Left lung (tissue), 10 donors: ENCODE data around the gene RNLS. TPM values are rescaled to one million over a fixed set of nuclear protein-coding genes. Genes with fewer than 3 reads are reported as not detected.

Experiments
- ATAC-seq: fragments of 200-7000 bp; cut with Tn5 transposase; one replicate; pipeline ENCODE4 v1.9.1; 2020; ENCODE audit warnings: moderate library complexity
- DNase-seq, 4 donors: peaks; one replicate each; pipeline ENCODE4 v3.0.0-alpha.2; 2013 to 2020
- H3K27ac ChIP-seq, 2 donors: fragments of 200-600 bp; sonication (generic) in 1 of 2; one replicate each; pipeline versions ENCODE4 v1.5.0 to v1.8.0; 2020 to 2021
- H3K27me3 ChIP-seq, 2 donors: fragments of 200-600 bp; sonication (generic) in 1 of 2; one replicate each; pipeline versions ENCODE4 v1.5.0 to v1.8.0; 2020 to 2021
- H3K36me3 ChIP-seq, 2 donors: fragments of 200-600 bp; sonication (generic) in 1 of 2; one replicate each; pipeline versions ENCODE4 v1.5.0 to v1.8.0; 2020 to 2021
- H3K4me1 ChIP-seq, 2 donors: fragments of 200-600 bp; one replicate each; pipeline ENCODE4 v1.8.0; 2021
- H3K4me3 ChIP-seq, 2 donors: fragments of 200-600 bp; sonication (generic) in 1 of 2; one replicate each; pipeline versions ENCODE4 v1.5.0 to v1.8.0; 2020 to 2021; ENCODE audit warnings: mild to moderate bottlenecking in 1 of 2
- H3K9me3 ChIP-seq, 2 donors: fragments of 200-600 bp; sonication (generic) in 1 of 2; one replicate each; pipeline versions ENCODE4 v1.5.0 to v1.8.0; 2020 to 2021
- intact Hi-C, 2 donors: fragments of 100-400 bp; cut with DNase I; formaldehyde crosslinking; loops; one replicate each; pipeline versions ENCODE4 v1.11.2 to v1.14.2; 2022
- polyA plus RNA-seq, 6 donors: library from polyadenylated mRNA; unstranded; fragments of 120-200 nt; gene quantifications; one replicate each; pipeline ENCODE4 v1.2.1, GENCODE V29; 2013; ENCODE audit not compliant: insufficient read length in 6 of 6
- total RNA-seq, 2 donors: library from RNA; stranded (reverse); fragmentation: NEBNext Ultra II Directional; extraction: Animal tissue kit (Norgen Biotek cat#: 25700); gene quantifications; one replicate each; pipeline ENCODE4 v1.2.1, GENCODE V29; 2021
- TF ChIP-seq, protein P1 (sequence below), 2 donors: fragments of 200-600 bp; sonication (generic) in 1 of 2; IDR thresholded peaks; one replicate each; pipeline versions ENCODE4 v1.5.0 to v1.8.0; 2021; ENCODE audit warnings: antibody characterized with exemption in 2 of 2
- donor health status: DM: no; HTN: yes; CAD: no.
- donor health status: DM: no; HTN: no; CAD: no.

The RNLS gene
- total and polyA plus RNA-seq, 8 donors = 4.1 to 8.8 (median 5.2) TPM

DNA sequence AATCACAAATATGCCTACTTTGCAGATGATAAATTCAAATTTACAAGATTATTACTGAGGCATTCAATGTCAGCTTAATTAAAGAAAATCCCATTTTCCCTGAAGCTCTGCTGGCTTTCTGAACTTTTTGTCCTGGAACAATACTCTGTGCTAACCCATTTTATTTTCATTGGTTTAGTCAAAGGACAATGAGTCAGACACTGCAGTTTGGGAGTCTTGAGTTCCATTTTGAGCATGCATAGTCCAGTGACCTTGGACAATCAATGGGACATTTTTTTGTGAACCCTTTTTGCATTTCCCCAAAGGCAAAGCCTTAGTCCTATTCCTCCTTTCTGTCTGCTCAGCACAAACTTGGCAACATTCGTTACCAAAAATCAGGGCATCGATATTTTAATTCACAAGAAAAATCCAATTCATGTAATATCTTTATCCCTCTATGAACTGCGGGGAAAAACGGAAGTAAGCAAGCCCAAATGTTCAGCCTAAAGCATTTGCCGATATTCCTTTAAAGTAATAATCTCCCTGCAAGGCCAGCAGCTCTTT is 339.8 kb downstream of the RNLS start:
- Histone ChIP-seq H3K27me3 (no peaks in the 10 kb centered on the region), H3K27ac (peak overlapping the region; percentile 8 to 46), H3K36me3 (no peaks in the 10 kb centered on the region), H3K4me3 (no peak overlapping the region), H3K4me1 (peaks cover 0 to 35% of the 10 kb centered on the region in 2 donors), H3K9me3 (no peaks in the 10 kb centered on the region)
- DNase-seq = no peak
- ATAC-seq = no peak
- intact Hi-C loops = no loop called here
- TF ChIP-seq, protein P1, sequence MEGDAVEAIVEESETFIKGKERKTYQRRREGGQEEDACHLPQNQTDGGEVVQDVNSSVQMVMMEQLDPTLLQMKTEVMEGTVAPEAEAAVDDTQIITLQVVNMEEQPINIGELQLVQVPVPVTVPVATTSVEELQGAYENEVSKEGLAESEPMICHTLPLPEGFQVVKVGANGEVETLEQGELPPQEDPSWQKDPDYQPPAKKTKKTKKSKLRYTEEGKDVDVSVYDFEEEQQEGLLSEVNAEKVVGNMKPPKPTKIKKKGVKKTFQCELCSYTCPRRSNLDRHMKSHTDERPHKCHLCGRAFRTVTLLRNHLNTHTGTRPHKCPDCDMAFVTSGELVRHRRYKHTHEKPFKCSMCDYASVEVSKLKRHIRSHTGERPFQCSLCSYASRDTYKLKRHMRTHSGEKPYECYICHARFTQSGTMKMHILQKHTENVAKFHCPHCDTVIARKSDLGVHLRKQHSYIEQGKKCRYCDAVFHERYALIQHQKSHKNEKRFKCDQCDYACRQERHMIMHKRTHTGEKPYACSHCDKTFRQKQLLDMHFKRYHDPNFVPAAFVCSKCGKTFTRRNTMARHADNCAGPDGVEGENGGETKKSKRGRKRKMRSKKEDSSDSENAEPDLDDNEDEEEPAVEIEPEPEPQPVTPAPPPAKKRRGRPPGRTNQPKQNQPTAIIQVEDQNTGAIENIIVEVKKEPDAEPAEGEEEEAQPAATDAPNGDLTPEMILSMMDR (IDR thresholded peaks at IDR 0.05) = no peak

DNA sequence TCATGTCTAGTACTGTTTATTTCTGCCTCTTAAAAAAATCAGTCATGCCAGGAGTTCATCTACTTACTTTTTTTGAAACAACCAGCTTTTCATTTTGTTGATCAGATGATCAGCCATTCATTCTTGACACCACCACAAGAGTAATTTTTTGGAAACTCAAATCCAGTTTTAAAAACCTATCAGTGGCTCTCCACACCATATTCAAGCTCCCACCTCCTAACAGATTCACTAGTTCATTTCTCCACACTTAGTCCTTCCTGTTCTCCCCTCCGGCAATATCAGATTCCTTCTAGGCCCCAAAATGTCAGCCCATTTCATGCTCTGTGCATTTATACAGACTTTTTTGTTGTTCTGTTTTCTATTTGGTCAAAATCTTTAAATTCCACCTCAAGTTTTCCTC is 341.6 kb downstream of the RNLS start:
- Histone ChIP-seq H3K36me3 (no peaks in the 10 kb centered on the region), H3K4me3 (no peak overlapping the region), H3K27me3 (no peaks in the 10 kb centered on the region), H3K4me1 (peaks cover 0 to 35% of the 10 kb centered on the region in 2 donors), H3K9me3 (no peaks in the 10 kb centered on the region), H3K27ac (no peak overlapping the region)
- ATAC-seq (no peak), DNase-seq (no peak)
- TF ChIP-seq, protein P1 (IDR thresholded peaks at IDR 0.05) = no peak
- intact Hi-C loops = no loop called here

DNA sequence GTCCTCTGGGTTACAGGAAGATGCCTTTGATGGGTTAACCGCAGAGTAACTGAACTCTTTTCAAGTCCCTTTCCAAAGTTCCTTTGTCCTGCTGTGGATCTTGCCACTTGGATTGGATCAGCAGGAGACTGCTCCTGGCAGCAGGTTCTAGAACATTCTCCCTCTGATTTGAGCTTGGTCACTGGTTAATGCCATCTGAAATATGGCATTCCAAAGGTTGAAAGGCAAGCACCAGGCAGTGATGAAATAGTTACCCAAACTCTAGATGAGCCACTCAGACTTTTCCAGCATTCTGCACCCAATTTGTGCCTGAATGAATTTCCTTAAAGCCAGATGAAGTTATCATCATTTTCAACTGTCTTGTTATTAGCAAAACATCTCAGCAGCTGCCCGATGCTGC is 343.9 kb downstream of the RNLS start:
- ATAC-seq = no peak
- no peaks in the 10 kb centered on the region for H3K27me3 ChIP-seq
- TF ChIP-seq, protein P1 (IDR thresholded peaks at IDR 0.05) = no peak
- no peaks in the 10 kb centered on the region for H3K9me3 ChIP-seq
- no peak overlapping the region for H3K27ac ChIP-seq
- H3K4me3 ChIP-seq = no peak overlapping the region
- intact Hi-C loops = no loop called here
- no peak for DNase-seq
- no peaks in the 10 kb centered on the region for H3K36me3 ChIP-seq
- peaks cover 0 to 21% of the 10 kb centered on the region in 2 donors for H3K4me1 ChIP-seq

DNA sequence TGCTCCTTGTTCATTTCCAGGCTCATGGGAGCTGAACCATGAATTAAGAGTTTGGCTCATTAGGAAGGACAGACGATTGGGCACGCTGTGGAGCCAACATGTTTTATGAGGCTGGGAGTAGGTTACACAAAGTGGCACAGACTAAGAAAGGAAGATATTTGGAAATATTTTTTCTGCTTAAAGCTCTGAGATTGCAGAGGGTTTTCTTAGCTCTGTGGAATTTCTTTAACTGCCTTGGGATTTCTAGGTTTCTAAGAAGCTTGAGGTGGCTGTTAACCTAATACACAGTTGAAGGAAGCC is 344.6 kb downstream of the RNLS start:
- H3K4me1 ChIP-seq = peaks cover 0 to 17% of the 10 kb centered on the region in 2 donors
- H3K27me3 ChIP-seq = no peaks in the 10 kb centered on the region
- TF ChIP-seq, protein P1 (IDR thresholded peaks at IDR 0.05) = no peak
- DNase-seq = no peak
- intact Hi-C loops = no loop called here
- ATAC-seq = no peak
- H3K9me3 ChIP-seq = no peaks in the 10 kb centered on the region
- no peaks in the 10 kb centered on the region for H3K36me3 ChIP-seq
- no peak overlapping the region for H3K4me3 ChIP-seq
- no peak overlapping the region for H3K27ac ChIP-seq

DNA sequence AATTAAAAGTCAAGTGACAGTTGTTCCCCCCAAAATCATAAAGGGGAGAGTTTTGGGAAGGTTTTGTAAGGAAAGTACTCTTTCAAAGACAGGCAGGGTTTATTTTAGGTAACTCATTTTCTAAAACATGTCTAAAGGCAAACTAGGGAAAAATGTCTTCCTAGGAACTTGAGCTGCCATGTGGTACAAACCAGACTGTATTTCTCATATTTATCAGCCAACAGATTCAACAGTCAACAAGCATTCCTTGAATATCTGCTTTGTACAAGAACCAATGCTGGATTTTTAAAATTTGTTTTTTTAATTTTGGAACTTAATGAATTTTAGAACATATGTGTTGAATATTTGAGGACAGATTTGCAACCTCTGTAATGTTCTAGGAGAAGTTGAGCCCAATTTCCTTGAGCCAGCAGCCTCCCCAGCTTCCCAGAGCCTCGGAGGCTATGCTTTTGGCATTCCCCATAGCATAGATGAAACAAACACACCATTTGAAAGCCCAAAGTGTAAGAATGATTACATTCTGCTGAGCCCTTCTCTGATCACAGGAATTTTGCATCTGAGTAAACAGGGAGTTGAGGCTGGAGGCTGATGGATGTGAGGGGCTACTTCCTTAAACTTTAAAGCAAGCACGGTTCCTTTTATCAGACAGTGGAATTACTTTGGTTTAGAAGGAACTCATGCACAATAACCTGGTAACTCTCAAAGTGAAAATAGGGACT is 345.1 kb downstream of the RNLS start:
- Histone ChIP-seq H3K4me1 (peaks cover 0 to 14% of the 10 kb centered on the region in 2 donors), H3K27ac (no peak overlapping the region), H3K36me3 (no peaks in the 10 kb centered on the region), H3K9me3 (no peaks in the 10 kb centered on the region), H3K27me3 (no peaks in the 10 kb centered on the region), H3K4me3 (no peak overlapping the region)
- TF ChIP-seq, protein P1 (IDR thresholded peaks at IDR 0.05) = no peak
- DNase-seq (no peak), ATAC-seq (no peak)
- intact Hi-C loops = no loop called here
